NCI-H82 treated with DMSO at 0.1 percent for 48 hours (cell line): Measurements from ENCODE around the gene PBX3.

Source experiments
- DNase-seq: peaks from one replicate; lab custom pipeline; 2025; ENCODE audit not compliant: unreplicated experiment; lab: John Stamatoyannopoulos, UW

PBX3 gene

DNA sequence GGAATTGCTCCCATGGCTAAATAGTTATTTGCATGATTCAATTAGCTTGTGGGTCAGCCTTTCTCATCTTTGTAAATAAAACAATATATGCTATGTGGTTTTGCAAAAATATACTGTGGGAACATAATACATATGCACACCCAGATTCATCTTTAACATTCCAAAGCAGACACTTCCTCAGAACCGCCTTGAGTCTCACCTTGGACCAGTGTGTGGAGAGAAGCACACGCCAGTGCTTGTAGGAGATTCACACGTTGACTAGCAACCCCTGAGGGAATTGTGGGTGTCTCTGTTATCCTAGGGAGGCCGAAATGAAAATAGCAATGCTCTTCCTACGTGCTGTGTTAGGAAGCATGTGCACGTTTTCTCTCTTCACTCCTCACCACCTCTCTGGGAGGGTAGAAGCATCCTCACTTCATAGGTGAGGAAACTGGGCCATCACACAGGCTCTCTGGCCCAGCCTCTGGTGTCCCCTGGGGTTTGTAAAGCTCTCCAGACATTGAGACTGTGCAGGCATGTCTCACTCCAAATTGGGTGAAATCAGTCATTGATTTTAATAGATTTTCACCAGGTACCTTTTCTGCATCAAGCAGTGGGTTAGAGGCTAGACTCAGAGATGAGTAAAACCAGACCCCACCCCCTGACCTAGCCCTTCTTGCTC is 221.7 kb downstream of the PBX3 start:
- DNase-seq, result no peak

DNA sequence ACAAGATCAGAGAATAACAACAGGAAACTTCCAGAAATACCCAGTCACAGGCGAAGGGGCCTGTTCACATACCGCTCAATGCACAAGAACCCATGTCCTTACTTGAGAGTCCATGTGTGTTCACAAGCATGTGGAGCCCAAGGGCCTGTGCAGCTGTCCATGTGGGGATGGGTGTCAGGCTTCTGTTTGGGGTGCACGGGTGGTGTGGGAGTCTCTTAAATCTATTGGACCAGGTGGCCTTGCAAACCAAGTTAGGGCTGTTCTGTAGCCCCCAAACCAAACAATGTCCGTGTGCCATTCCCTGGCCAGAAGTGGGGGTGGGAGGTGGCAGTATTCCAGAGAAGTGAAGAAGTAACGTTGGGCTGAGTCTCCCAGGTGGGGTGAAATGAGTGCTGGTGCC is 222.3 kb downstream of the PBX3 start:
- DNase-seq, result no peak

GRCh38 chr9:125969868-125970267 is 222.7 kb downstream of the PBX3 start:
- no peak for DNase-seq

DNA sequence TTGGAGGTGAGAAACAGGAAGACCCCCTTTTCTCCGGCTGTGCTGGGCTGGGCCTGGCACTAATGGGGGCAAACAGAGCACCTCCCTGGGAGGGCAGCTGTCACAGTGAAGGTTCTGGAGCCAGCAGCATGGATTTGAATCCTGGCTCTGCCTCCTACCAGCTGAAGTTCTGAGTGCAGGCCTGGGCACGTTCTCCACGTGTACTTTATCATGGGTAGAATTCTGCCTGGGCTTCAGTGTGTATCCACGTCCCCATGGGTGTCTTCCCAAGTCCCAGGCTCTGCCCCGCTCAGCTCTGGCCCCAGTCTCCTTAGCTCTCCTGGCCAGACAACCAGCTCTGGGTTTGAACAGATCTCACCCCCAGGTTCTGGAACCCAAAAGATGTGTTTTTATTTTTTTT is 223.2 kb downstream of the PBX3 start:
- no peak for DNase-seq

GRCh38 chr9:125971050-125971449 is 223.9 kb downstream of the PBX3 start:
- DNase-seq, result no peak

DNA sequence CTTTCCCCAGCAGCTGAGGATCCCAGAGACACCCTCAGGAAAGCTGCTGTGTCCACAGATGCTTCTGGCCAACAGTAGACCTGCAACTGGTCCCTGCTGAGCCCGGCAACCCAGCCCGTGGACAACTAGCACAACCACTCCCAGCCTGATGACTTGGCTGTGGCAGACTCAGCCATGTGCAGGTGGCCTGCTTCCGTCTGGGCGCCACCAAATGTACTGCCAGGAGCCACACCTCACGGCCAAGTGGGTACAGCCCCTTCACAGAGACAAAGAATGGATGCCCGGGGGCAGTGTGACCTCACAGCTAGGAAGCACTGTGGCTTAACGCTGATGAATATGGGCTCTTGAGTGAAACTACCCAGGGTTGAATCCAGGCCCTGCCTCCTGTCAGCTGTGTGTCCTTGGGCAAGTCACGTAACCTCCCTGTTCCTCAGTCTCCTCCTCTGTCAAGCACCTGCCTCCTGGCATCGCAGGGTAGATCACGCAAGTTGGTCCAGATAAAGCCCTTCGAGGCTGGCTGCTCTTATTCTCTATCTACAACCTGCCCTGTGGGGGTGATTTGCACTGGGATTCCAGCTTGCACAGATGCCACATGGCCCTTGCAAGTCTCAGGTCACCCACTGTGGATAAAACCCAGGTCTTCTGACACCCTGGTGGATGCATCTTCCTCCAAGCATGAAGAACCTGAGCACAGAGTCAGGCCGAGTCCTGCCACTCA is 225.0 kb downstream of the PBX3 start:
- no peak for DNase-seq

- no peak for DNase-seq
Observed at GRCh38 chr9:125973547-125973946, 226.4 kb downstream of the PBX3 start.

- DNase-seq, result no peak
Observed at GRCh38 chr9:125974705-125975104, 227.5 kb downstream of the PBX3 start.

GRCh38 chr9:125977223-125977622 is 230.1 kb downstream of the PBX3 start:
- DNase-seq, result no peak

GRCh38 chr9:125979383-125979782 is 232.2 kb downstream of the PBX3 start:
- DNase-seq, result no peak

GRCh38 chr9:125982798-125983406 is 235.7 kb downstream of the PBX3 start:
- no peak for DNase-seq

- no peak for DNase-seq
Observed at GRCh38 chr9:125983681-125984080, 236.5 kb downstream of the PBX3 start.

- DNase-seq, result no peak
Observed at GRCh38 chr9:125984461-125984860, 237.3 kb downstream of the PBX3 start.

GRCh38 chr9:125985142-125985997 is 238.2 kb downstream of the PBX3 start:
- no peak for DNase-seq

DNA sequence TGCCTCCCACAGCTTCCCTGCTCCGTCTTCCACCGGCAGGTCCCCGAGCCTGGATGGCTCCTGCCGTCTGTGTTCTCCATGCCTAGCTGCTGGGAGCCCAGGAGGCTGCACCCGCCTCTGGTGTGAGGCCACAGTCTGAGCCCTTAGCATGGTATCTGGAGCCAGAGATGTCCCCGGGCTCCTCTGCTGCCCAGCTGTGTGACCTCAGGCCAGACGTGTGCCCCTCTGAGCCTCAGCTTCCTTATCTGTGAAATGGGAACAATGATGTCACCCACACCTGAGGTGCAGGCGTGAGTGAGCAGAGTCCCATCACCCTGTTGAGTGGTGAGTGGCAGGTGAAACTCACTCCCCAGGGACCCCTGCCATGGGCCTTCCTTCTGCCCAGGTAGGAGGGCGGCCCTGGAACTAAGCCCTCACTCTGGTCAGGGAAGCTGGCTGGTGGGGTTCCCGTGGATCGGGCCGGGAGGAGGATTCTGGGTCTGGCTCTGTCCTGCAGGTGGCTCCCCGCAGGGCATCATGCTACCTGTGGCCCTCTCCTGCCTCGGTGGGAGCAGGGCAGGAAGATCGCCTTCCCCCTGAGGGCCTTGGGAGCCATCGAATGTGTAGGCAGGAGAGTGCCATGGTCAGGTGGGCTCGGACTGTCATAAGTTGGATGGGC is 239.0 kb downstream of the PBX3 start:
- DNase-seq, result no peak

DNA sequence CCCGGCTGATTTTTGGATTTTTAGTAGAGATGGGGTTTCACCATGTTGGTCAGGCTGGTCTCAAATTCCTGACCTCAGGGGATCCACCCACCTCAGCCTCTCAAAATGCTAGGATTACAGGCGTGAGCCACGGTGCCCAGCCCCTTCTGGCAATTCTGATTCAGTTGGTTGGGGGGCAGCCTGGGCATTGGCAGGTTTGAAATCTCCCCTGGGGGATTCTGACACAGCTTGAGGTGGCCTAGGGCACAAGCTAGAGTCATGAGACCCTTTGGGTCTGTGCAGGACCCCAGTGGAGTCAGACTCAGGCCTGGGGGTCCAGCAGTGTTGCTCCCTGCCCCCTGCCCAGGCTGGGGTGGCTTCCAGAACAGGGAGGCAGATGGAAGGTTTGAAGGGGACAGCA is 239.8 kb downstream of the PBX3 start:
- DNase-seq, result no peak

- no peak for DNase-seq
Observed at GRCh38 chr9:125987420-125987819, 240.2 kb downstream of the PBX3 start.

GRCh38 chr9:125988479-125989050 is 241.4 kb downstream of the PBX3 start:
- no peak for DNase-seq

GRCh38 chr9:125989090-125989501 is 241.9 kb downstream of the PBX3 start:
- DNase-seq, result no peak

DNA sequence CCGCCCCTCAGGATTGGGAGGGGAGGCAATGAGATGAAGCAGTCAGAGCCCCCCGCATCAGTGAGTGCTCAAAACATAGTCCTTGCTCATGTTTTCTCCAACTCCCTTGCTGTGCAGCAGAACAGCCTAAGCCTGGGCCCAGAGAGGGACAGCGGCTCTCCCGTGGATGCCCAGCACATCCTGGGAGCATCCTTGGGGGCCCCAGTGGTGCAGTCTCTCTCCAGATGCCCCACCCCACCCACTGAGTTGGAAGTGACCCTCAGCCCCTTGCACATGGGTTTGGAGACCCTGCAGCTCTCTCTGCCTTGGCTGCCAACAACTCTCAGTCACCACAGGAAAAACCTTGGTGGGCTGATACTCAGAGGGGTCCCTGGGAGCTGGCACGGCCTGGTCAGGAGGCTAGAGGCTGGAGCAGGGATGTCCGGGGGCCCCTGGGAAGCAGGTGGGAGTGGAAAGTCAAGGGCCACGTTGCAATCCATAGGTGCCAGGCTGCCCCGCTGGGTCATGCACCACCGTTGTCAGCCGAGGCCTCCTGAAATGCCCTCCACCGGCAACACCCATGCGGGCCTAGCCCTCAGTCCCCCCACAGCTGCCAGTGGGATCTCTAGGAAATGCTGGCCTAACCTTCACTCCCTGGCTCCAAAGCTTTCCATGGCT is 242.5 kb downstream of the PBX3 start:
- no peak for DNase-seq
